ENCODE results near the gene MERTK.
"Not testable (repeated sequence)": the region's sequence is repeated elsewhere in the genome, so short reads cannot be mapped to it uniquely, and the experiment has no call there.

GRCh38 chr2:112069794-112070193, 171.4 kb downstream of the MERTK start:
- TF ChIP-seq CTCF, POLR2A (IDR thresholded peaks at IDR 0.05): not testable (repeated sequence)
